Cardiac muscle cell (in vitro differentiated cells and primary cell): ENCODE data around the gene EIF5A2. TPM values are rescaled to one million over a fixed set of nuclear protein-coding genes. Genes with fewer than 3 reads are reported as not detected.
A peak's percentile ranks its signal among the peaks of the same experiment; 100 is the strongest.

Source experiments
- DNase-seq, 2 donors: peaks; one replicate each; pipeline versions ENCODE4 v3.0.0 to v3.0.0-alpha.2; 2010 to 2017; ENCODE audit warnings: low read depth in 1 of 2, low spot score in 1 of 2
- H3K27ac ChIP-seq: fragments of 200-600 bp; sonication (generic); 2 replicates; pipeline ENCODE4 v1.5.1; 2016
- H3K27me3 ChIP-seq: fragments of 200-600 bp; sonication (generic); 2 replicates; pipeline ENCODE4 v1.6.0; 2016; ENCODE audit warnings: control low read depth
- H3K36me3 ChIP-seq: fragments of 200-600 bp; sonication (generic); 2 replicates; pipeline ENCODE4 v1.5.1; 2016; ENCODE audit warnings: control low read depth
- H3K4me1 ChIP-seq: fragments of 200-600 bp; sonication (generic); 2 replicates; pipeline ENCODE4 v1.8.1; 2017; ENCODE audit warnings: low read depth, mild to moderate bottlenecking, mixed run types
- H3K4me3 ChIP-seq: fragments of 200-600 bp; sonication (generic); 2 replicates; pipeline ENCODE4 v1.5.1; 2016; ENCODE audit warnings: mild to moderate bottlenecking
- H3K9me3 ChIP-seq: fragments of 200-600 bp; sonication (generic); 2 replicates; pipeline ENCODE4 v1.5.1; 2017; ENCODE audit warnings: low read depth, mild to moderate bottlenecking, control low read depth
- polyA plus RNA-seq: library from polyadenylated mRNA; unstranded; fragments of >200 nt; fragmentation: Nextera tagmentation; extraction: Ambion mirVana; gene quantifications from 2 replicates; pipeline ENCODE4 v1.2.1, GENCODE V29; 2016
- total RNA-seq: library from RNA; depleted of rRNA; stranded (reverse); fragments of >200 nt; gene quantifications from 2 replicates; pipeline ENCODE4 v1.2.3, GENCODE V29; 2016
- TF ChIP-seq, protein P1 (sequence below): IDR thresholded peaks from 2 replicates; pipeline ENCODE4 v1.5.1; 2012; ENCODE audit warnings: low read depth, mild to moderate bottlenecking, low read length

EIF5A2 gene
- total RNA-seq (1.3 and 2.6 TPM in 2 replicates), polyA plus RNA-seq (7.3 and 12.2 TPM in 2 replicates)

DNA sequence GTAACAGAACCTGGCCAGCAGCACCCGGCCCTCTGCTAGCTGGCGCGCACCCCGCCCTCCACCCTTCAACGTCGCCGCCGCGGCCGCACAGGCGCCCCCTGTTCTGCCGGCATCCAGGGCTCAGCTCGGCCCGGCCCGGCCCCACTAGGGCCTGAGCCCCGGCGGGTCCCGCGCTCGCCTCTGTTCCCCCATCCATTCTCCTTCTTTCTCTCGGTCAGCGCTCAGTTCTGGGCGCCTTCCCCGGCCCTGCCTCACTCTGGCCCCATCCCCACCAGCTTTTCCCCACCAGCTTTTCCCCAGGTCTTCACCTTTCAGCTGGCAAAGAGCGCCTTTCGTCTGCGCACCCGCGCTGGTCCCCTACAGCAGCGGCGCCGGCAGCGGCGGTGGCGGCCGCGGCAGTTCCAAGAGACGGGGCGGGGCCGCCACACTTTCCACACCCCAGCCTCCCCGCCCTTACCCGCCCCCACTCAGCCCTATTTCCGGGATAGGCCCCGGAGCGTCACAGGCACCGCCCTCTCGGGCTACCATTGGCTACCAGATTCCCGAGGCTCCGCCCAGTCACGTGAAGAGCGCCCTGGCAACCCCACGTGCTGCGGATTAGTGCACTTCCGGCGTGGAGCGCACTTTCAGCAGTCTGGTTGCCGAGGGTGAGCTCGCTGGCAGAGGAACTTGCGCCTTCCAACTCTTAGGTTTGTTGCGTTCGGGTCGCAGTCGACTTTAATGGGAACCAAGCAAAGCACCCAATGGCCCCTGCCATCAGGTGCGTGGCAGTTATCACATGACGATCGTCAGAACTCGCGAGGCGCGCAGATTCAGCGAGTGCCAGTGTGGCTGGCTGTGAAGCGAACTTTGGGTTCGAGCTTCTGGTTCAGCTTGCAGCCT, at the start of gene EIF5A2:
TSS of gene EIF5A2 (minus strand) at position 403 of the 882 bp plus-strand sequence. CDS start 831 bp downstream, outside the sequence.
- Histone ChIP-seq H3K27ac (no peak within 1 kb of the TSS), H3K4me1 (no peaks in the 10 kb centered on the region), H3K27me3 (peaks cover 18% of the 10 kb centered on the region), H3K4me3 (peak within 1 kb of the TSS; percentile 64), H3K9me3 (no peaks in the 10 kb centered on the region), H3K36me3 (no peaks in the 10 kb centered on the region)
- DNase-seq = peak; percentile 80 to 99
- TF ChIP-seq, protein P1, sequence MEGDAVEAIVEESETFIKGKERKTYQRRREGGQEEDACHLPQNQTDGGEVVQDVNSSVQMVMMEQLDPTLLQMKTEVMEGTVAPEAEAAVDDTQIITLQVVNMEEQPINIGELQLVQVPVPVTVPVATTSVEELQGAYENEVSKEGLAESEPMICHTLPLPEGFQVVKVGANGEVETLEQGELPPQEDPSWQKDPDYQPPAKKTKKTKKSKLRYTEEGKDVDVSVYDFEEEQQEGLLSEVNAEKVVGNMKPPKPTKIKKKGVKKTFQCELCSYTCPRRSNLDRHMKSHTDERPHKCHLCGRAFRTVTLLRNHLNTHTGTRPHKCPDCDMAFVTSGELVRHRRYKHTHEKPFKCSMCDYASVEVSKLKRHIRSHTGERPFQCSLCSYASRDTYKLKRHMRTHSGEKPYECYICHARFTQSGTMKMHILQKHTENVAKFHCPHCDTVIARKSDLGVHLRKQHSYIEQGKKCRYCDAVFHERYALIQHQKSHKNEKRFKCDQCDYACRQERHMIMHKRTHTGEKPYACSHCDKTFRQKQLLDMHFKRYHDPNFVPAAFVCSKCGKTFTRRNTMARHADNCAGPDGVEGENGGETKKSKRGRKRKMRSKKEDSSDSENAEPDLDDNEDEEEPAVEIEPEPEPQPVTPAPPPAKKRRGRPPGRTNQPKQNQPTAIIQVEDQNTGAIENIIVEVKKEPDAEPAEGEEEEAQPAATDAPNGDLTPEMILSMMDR = no peak

DNA sequence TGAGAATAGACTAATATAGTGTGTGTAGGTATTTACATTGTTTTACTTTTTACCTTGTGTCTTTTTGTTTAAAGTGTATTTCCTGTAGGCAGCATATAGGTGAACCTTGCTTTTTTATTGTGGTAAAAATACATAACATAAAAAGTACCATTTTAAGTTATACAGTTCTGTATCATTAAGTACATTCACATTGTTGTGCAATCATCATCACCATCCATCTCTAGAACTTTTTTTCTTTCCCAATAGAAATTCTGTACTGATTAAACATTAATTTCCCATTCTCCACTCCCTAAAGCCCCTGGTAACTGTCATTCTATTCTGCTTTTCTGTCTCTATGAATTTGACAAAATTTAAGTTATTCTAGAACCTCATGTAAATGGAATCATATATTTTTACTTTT, 48.2 kb upstream of the EIF5A2 start:
- H3K9me3 ChIP-seq = no peaks in the 10 kb centered on the region
- no peak overlapping the region for H3K4me3 ChIP-seq
- no peak for DNase-seq
- H3K36me3 ChIP-seq = no peaks in the 10 kb centered on the region
- H3K27ac ChIP-seq = no peak overlapping the region
- no peaks in the 10 kb centered on the region for H3K4me1 ChIP-seq
- TF ChIP-seq, protein P1 = no peak
- H3K27me3 ChIP-seq = no peaks in the 10 kb centered on the region

DNA sequence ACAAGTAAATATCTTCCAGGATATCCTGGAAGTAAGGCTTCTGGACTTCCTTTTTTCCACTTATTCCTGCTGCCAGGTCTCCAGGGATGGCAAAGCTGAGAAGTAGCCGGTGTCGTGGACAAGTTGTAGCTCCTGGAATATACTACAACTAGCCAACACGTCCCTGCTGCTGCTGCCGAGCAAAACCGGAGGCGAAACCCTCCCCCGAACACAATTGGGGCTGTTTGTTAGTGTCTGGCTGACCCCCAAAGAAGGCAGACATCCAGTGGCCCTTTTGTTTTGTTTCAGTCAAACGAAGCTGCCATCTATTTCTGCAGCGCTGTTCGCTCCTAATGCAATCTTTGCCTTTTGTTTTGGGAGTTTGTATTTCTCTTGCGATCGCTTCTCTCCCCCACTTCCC, 45.3 kb upstream of the EIF5A2 start:
- Histone ChIP-seq H3K27me3 (no peaks in the 10 kb centered on the region), H3K4me1 (no peaks in the 10 kb centered on the region), H3K9me3 (no peaks in the 10 kb centered on the region), H3K36me3 (no peaks in the 10 kb centered on the region), H3K27ac (no peak overlapping the region), H3K4me3 (no peak overlapping the region)
- DNase-seq = no peak
- TF ChIP-seq, protein P1 = no peak

DNA sequence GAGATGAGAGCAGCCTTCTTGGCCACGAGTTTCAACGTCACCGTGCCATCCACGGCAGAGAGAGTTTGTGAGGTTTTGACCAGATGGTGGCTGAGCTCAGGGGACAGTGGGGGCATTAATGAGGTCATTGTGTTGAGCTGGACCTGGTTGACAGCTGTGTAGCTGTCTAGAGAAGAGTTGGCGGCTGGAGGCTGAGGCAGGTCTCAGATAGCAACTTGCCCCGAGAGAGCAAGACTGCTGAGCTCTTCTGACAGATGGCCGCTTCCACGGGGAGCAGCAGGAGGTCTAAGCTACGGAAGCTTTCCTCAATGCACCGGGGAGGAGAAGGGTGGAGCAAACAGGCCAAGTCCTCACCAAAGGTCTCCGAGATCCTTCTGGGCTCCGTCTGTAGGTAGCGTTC, 44.8 kb upstream of the EIF5A2 start:
- no peak overlapping the region for H3K27ac ChIP-seq
- TF ChIP-seq, protein P1 = no peak
- no peak overlapping the region for H3K4me3 ChIP-seq
- no peaks in the 10 kb centered on the region for H3K9me3 ChIP-seq
- no peak for DNase-seq
- no peaks in the 10 kb centered on the region for H3K36me3 ChIP-seq
- no peaks in the 10 kb centered on the region for H3K4me1 ChIP-seq
- H3K27me3 ChIP-seq = no peaks in the 10 kb centered on the region

DNA sequence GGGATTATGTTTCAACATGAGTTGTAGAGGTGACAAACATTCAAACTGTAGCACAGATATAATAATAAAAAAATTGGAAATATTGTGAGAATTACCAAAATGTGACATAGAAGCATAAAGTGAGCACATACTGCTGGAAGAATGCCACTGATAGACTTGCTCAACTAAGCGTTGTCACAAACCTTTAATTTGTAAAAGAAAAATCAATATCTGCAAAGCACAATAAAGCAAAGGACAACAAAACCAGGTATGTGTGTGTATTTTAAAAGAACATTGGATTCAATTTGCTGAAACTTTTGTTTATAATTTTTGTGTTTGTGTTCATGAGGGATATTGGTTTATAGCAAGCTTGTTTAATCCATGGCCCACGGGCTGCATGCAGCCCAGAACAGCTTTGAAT, 40.8 kb upstream of the EIF5A2 start:
- H3K4me3 ChIP-seq = no peak overlapping the region
- H3K9me3 ChIP-seq = no peaks in the 10 kb centered on the region
- TF ChIP-seq, protein P1 = no peak
- no peaks in the 10 kb centered on the region for H3K36me3 ChIP-seq
- no peaks in the 10 kb centered on the region for H3K27me3 ChIP-seq
- H3K27ac ChIP-seq = no peak overlapping the region
- no peak for DNase-seq
- H3K4me1 ChIP-seq = no peaks in the 10 kb centered on the region
